DOHH2 (cell line): ENCODE data around the gene P4HA2.

Experiments
- H3F3A ChIP-seq: fragments of 200-600 bp; sonication (generic), shearing (Covaris generic); 2 replicates; pipeline ENCODE4 v1.6.0; 2016; ENCODE audit warnings: antibody characterized with exemption, mild to moderate bottlenecking; ENCODE audit not compliant: control insufficient read depth, insufficient read depth
- H3K27ac ChIP-seq: fragments of 200-600 bp; sonication (generic); 2 replicates; pipeline ENCODE4 v1.5.1; 2014; ENCODE audit warnings: low read depth, mild to moderate bottlenecking, low read length, moderate library complexity
- H3K27me3 ChIP-seq: fragments of 200-600 bp; sonication (generic); 2 replicates; pipeline ENCODE4 v1.6.1; 2014; ENCODE audit warnings: mild to moderate bottlenecking, low read length, mixed read lengths; ENCODE audit not compliant: control insufficient read depth
- H3K36me3 ChIP-seq: fragments of 200-600 bp; sonication (generic); 2 replicates; pipeline ENCODE4 v1.6.1; 2014; ENCODE audit warnings: mild to moderate bottlenecking, low read length, moderate library complexity, mixed read lengths; ENCODE audit not compliant: control insufficient read depth
- H3K4me1 ChIP-seq: fragments of 200-600 bp; sonication (generic); 2 replicates; pipeline ENCODE4 v1.6.1; 2014; ENCODE audit warnings: mild to moderate bottlenecking, low read length, mixed read lengths; ENCODE audit not compliant: control insufficient read depth
- H3K4me2 ChIP-seq: fragments of 200-600 bp; sonication (generic); 2 replicates; pipeline ENCODE4 v1.6.0; 2014; ENCODE audit warnings: mild to moderate bottlenecking, low read length, moderate library complexity
- H3K4me3 ChIP-seq: fragments of 200-600 bp; sonication (generic); 2 replicates; pipeline ENCODE4 v1.5.1; 2014; ENCODE audit warnings: mild to moderate bottlenecking, low read length, mixed read lengths
- H3K79me2 ChIP-seq: fragments of 200-600 bp; sonication (generic); 2 replicates; pipeline ENCODE4 v1.6.1; 2014; ENCODE audit warnings: mild to moderate bottlenecking, low read length, mixed read lengths; ENCODE audit not compliant: control insufficient read depth
- H3K9me2 ChIP-seq: fragments of 200-600 bp; sonication (generic); replicated peaks from 2 replicates; pipeline ENCODE4 v1.6.1; 2014; ENCODE audit warnings: mild to moderate bottlenecking, low read length, mixed read lengths; ENCODE audit not compliant: control insufficient read depth
- H3K9me3 ChIP-seq: fragments of 200-600 bp; sonication (generic); 2 replicates; pipeline ENCODE4 v1.6.1; 2014; ENCODE audit warnings: antibody characterized with exemption, low read length, mixed read lengths; ENCODE audit not compliant: control insufficient read depth, insufficient read depth
- H4K20me1 ChIP-seq: fragments of 200-600 bp; sonication (generic); 2 replicates; pipeline ENCODE4 v1.6.0; 2014; ENCODE audit warnings: low read depth, mild to moderate bottlenecking, antibody characterized with exemption, low read length, moderate library complexity; ENCODE audit not compliant: control insufficient read depth, insufficient read depth
- EZH2phosphoT487 ChIP-seq: fragments of 200-600 bp; sonication (generic); IDR thresholded peaks from 2 replicates; pipeline ENCODE4 v1.6.1; 2017; ENCODE audit warnings: borderline replicate concordance, mild to moderate bottlenecking, antibody characterized with exemption, low read length, moderate library complexity, mixed read lengths
- TF ChIP-seq, protein P1 (sequence below): fragments of 200-600 bp; sonication (generic); IDR thresholded peaks from one replicate; pipeline ENCODE4 v1.5.1; 2014; ENCODE audit warnings: antibody characterized with exemption, mild to moderate bottlenecking, low read depth, low read length; ENCODE audit not compliant: poor library complexity, severe bottlenecking

P4HA2 gene

DNA sequence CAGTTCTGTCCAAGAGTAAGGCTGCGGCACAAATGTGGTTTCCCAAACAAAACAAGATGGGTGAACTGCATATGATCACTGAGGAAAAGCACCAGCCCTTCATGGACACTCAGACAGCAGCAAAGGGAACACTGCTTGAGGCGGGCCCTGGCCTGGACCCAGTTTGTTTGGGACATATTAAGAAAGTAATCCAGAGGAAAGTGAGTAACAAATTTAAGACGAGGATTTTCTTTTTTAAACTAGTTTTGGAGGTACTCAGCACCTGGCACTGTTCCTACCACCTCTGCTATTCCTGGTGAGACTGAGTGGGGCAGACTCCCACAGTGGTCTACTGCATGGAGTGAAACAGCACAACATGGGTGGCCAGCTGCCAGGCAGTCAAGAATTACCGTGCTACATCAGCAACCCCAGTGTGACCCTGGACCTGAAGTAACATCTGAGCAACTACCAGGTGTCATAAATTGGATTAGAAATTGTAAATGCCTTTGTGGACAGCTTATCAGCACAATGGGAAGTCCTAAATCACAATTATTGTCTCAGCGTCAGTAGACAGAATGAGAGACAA lies 28.5 kb downstream of the P4HA2 start:
- H3K4me2 ChIP-seq, result no peak overlapping the region
- H3K36me3 ChIP-seq, result no peaks in the 10 kb centered on the region
- no peaks in the 10 kb centered on the region for H3K9me3 ChIP-seq
- H3K27me3 ChIP-seq, result peaks cover 14% of the 10 kb centered on the region; the same call in 1 of the 2 replicates
- no peaks in the 10 kb centered on the region for H3K9me2 ChIP-seq
- no peaks in the 10 kb centered on the region for H3K4me1 ChIP-seq
- no peak for TF ChIP-seq EZH2phosphoT487
- TF ChIP-seq, protein P1, sequence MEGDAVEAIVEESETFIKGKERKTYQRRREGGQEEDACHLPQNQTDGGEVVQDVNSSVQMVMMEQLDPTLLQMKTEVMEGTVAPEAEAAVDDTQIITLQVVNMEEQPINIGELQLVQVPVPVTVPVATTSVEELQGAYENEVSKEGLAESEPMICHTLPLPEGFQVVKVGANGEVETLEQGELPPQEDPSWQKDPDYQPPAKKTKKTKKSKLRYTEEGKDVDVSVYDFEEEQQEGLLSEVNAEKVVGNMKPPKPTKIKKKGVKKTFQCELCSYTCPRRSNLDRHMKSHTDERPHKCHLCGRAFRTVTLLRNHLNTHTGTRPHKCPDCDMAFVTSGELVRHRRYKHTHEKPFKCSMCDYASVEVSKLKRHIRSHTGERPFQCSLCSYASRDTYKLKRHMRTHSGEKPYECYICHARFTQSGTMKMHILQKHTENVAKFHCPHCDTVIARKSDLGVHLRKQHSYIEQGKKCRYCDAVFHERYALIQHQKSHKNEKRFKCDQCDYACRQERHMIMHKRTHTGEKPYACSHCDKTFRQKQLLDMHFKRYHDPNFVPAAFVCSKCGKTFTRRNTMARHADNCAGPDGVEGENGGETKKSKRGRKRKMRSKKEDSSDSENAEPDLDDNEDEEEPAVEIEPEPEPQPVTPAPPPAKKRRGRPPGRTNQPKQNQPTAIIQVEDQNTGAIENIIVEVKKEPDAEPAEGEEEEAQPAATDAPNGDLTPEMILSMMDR, result no peak
- H3K4me3 ChIP-seq, result no peak overlapping the region
- no peaks in the 10 kb centered on the region for H3K79me2 ChIP-seq
- no peak overlapping the region for H3K27ac ChIP-seq
- no peaks in the 10 kb centered on the region for H4K20me1 ChIP-seq
- no peaks in the 10 kb centered on the region for H3F3A ChIP-seq

DNA sequence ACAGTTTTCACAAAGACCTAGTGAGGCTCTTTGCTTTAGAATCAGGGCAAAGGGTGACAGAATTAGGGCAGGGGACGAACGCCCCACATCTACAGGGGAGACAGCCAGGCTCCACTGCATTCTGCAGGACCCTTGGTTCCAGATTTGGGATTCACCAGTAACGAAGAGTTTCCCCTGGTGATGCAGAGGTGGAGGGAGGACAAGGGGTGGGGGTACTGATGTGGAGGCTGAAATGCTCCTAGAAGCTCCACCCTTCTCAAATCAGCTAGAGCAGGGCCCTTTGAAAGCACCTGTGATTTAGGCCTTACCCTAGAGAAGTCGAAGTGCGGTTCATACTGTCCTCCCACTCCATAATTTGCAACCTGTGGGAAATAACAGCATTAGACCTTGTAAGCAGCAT lies 29.1 kb downstream of the P4HA2 start:
- H3K36me3 ChIP-seq, result no peaks in the 10 kb centered on the region
- H3K27ac ChIP-seq, result no peak overlapping the region
- no peak overlapping the region for H3K4me3 ChIP-seq
- no peaks in the 10 kb centered on the region for H3K9me3 ChIP-seq
- no peaks in the 10 kb centered on the region for H3K4me1 ChIP-seq
- peaks cover 14% of the 10 kb centered on the region; the same call in 1 of the 2 replicates for H3K27me3 ChIP-seq
- H3K9me2 ChIP-seq, result no peaks in the 10 kb centered on the region
- no peaks in the 10 kb centered on the region for H4K20me1 ChIP-seq
- no peaks in the 10 kb centered on the region for H3F3A ChIP-seq
- H3K79me2 ChIP-seq, result no peaks in the 10 kb centered on the region
- no peak for TF ChIP-seq EZH2phosphoT487
- TF ChIP-seq, protein P1, result no peak
- no peak overlapping the region for H3K4me2 ChIP-seq

DNA sequence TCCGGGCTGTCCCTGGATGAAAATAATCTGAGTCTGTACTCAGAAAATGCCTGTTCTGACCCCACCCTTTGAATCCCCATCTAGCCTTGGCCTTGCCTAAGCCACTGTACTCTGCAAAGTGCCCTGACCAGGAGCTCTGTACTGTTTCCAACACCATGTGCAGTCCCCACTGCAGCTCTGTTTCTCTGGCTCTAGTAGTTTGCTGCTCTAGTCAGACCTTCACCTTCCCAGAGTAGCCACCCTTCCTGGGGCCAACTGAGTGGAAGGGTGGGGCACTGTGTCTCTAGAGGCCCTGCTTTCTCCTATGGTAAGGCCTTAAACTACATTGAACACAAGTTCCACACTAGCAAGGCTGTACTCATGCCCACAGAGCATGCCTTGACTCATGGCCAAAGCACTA lies 31.9 kb downstream of the P4HA2 start:
- no peaks in the 10 kb centered on the region for H3F3A ChIP-seq
- H3K79me2 ChIP-seq, result no peaks in the 10 kb centered on the region
- TF ChIP-seq, protein P1, result no peak
- no peak for TF ChIP-seq EZH2phosphoT487
- H3K4me3 ChIP-seq, result no peak overlapping the region
- no peaks in the 10 kb centered on the region for H3K9me3 ChIP-seq
- no peak overlapping the region for H3K4me2 ChIP-seq
- no peaks in the 10 kb centered on the region for H3K4me1 ChIP-seq
- H4K20me1 ChIP-seq, result no peaks in the 10 kb centered on the region
- peaks cover 5% of the 10 kb centered on the region; the same call in 1 of the 2 replicates for H3K27me3 ChIP-seq
- no peak overlapping the region for H3K27ac ChIP-seq
- H3K36me3 ChIP-seq, result no peaks in the 10 kb centered on the region
- H3K9me2 ChIP-seq, result no peaks in the 10 kb centered on the region
